ENCODE measurements around the gene GANC. TPM values are rescaled to one million over a fixed set of nuclear protein-coding genes. Genes with fewer than 3 reads are reported as not detected.

GANC gene
- total RNA-seq, 2 experiments from 2014 or later = 27.9 to 31.7 TPM

DNA sequence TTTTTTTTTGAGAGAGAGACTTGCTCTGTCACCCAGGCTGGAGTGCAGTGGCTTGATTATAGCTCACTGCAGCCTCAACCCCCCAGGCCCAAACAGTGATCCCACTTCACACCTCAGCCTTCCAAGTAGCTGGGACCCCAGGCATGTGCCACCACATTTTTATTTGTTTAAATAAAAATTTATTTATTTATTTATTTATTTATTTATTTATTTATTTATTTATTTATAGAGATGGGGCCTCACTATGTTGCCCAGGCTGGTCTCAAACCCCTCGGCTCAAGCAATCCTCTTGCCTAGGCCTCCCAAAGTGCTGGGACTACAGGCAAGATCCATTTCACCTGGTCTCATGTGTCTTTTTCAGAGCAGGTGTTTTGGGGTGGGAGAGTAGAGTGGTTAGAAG lies 101.8 kb downstream of the GANC start:
- no peak overlapping the region for H3K27ac ChIP-seq (ENCODE audit: low read depth, low read length, poor library complexity, severe bottlenecking)

GRCh38 chr15:42375252-42375651 lies 102.3 kb downstream of the GANC start:
- Histone ChIP-seq H3K4me1 (ENCODE audit: insufficient read depth, low read length, poor library complexity, severe bottlenecking) (peaks cover 8% of the 10 kb centered on the region), H3K9me3 (ENCODE audit: low read length) (peaks cover 14% of the 10 kb centered on the region; the same call in 1 of the 2 replicates), H3K36me3 (ENCODE audit: insufficient read depth, low read length) (no peaks in the 10 kb centered on the region), H3K27ac (ENCODE audit: low read depth, low read length, poor library complexity, severe bottlenecking) (no peak overlapping the region), H2AFZ (ENCODE audit: low read length) (no peak overlapping the region), H4K20me1 (ENCODE audit: insufficient read depth, low read length) (no peaks in the 10 kb centered on the region), H3K4me3 (ENCODE audit: low read depth, low read length, poor library complexity, severe bottlenecking) (no peak overlapping the region), H3K79me2 (ENCODE audit: insufficient read depth, low read depth, low read length) (no peaks in the 10 kb centered on the region), H3K9me2 (ENCODE audit: insufficient read depth, low read length) (no peaks in the 10 kb centered on the region), H3K4me2 (ENCODE audit: low read length) (no peak overlapping the region)
- intact Hi-C loops (cut with micrococcal nuclease; ENCODE audit: unreplicated experiment) = no loop called here
- no peak for DNase-seq (ENCODE audit: low spot score)
- POLR2A ChIA-PET = no interaction called here
- no peak for TF ChIP-seq CTCF (conservative IDR thresholded peaks at IDR 0.05; ENCODE audit: low read length)
- no peak for TF ChIP-seq EZH2phosphoT487 (IDR thresholded peaks at IDR 0.05; ENCODE audit: borderline replicate concordance, low read depth, low read length)
- BruUV-seq (replicated peaks) = no TSS peak
- CTCF ChIA-PET (ENCODE audit: unreplicated experiment) = no interaction called here

More for the DNA sequence above, 101.8 kb downstream of the GANC start:
- TF ChIP-seq CTCF (conservative IDR thresholded peaks at IDR 0.05; ENCODE audit: low read length) (no peak), EZH2phosphoT487 (IDR thresholded peaks at IDR 0.05; ENCODE audit: borderline replicate concordance, low read depth, low read length) (no peak)
- Histone ChIP-seq H3K79me2 (ENCODE audit: insufficient read depth, low read depth, low read length) (no peaks in the 10 kb centered on the region), H3K4me3 (ENCODE audit: low read depth, low read length, poor library complexity, severe bottlenecking) (no peak overlapping the region), H3K4me1 (ENCODE audit: insufficient read depth, low read length, poor library complexity, severe bottlenecking) (peaks cover 12% of the 10 kb centered on the region), H4K20me1 (ENCODE audit: insufficient read depth, low read length) (no peaks in the 10 kb centered on the region), H2AFZ (ENCODE audit: low read length) (no peak overlapping the region), H3K36me3 (ENCODE audit: insufficient read depth, low read length) (no peaks in the 10 kb centered on the region), H3K9me3 (ENCODE audit: low read length) (peaks cover 14% of the 10 kb centered on the region; the same call in 1 of the 2 replicates), H3K9me2 (ENCODE audit: insufficient read depth, low read length) (no peaks in the 10 kb centered on the region), H3K4me2 (ENCODE audit: low read length) (no peak overlapping the region)
- DNase-seq (ENCODE audit: low spot score) = no peak
- CTCF ChIA-PET (ENCODE audit: unreplicated experiment) = no interaction called here
- intact Hi-C loops (cut with micrococcal nuclease; ENCODE audit: unreplicated experiment) = no loop called here
- no TSS peak for BruUV-seq (replicated peaks)
- POLR2A ChIA-PET = interaction anchor here (0.6 to 1.2 kb wide), 4 partner anchors 13 to 42 kb away, joined by 4 to 7 read pairs (median 4); no protein-coding TSS in a partner anchor

DNA sequence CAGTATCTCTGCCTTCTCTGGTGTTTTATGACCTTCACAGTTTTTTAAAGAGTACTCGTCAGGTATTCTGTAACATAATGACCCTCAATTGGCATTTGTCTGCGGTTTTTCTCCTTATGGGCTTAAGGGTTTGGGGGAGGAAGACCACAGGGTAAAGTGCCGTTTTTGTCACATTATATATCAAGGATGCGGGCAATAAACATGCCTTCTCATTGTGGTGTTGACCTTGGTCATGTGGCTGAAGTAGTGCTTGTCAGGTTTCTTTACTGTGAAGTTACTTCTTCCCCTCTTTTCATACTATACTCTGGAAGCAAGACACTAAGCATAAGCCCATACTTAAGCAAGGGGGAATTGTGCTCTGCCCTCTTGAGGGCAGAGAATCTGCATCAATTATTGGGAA lies 102.9 kb downstream of the GANC start:
- TF ChIP-seq CTCF (conservative IDR thresholded peaks at IDR 0.05; ENCODE audit: low read length) (no peak), EZH2phosphoT487 (IDR thresholded peaks at IDR 0.05; ENCODE audit: borderline replicate concordance, low read depth, low read length) (no peak)
- Histone ChIP-seq H3K4me1 (ENCODE audit: insufficient read depth, low read length, poor library complexity, severe bottlenecking) (peaks cover under 1% of the 10 kb centered on the region), H3K9me2 (ENCODE audit: insufficient read depth, low read length) (no peaks in the 10 kb centered on the region), H4K20me1 (ENCODE audit: insufficient read depth, low read length) (no peaks in the 10 kb centered on the region), H3K79me2 (ENCODE audit: insufficient read depth, low read depth, low read length) (no peaks in the 10 kb centered on the region), H3K36me3 (ENCODE audit: insufficient read depth, low read length) (no peaks in the 10 kb centered on the region), H2AFZ (ENCODE audit: low read length) (no peak overlapping the region), H3K27ac (ENCODE audit: low read depth, low read length, poor library complexity, severe bottlenecking) (no peak overlapping the region), H3K9me3 (ENCODE audit: low read length) (peaks cover 14% of the 10 kb centered on the region; the same call in 1 of the 2 replicates), H3K4me2 (ENCODE audit: low read length) (no peak overlapping the region), H3K4me3 (ENCODE audit: low read depth, low read length, poor library complexity, severe bottlenecking) (no peak overlapping the region)
- intact Hi-C loops (cut with micrococcal nuclease; ENCODE audit: unreplicated experiment) = no loop called here
- no peak for DNase-seq (ENCODE audit: low spot score)
- no TSS peak for BruUV-seq (replicated peaks)
- CTCF ChIA-PET (ENCODE audit: unreplicated experiment) = no interaction called here
- POLR2A ChIA-PET = interaction anchor here (0.8 kb wide), 1 partner anchor 8 kb away, joined by 3 read pairs; no protein-coding TSS in a partner anchor
